IMR-90 (cell line): ENCODE results near the gene TM7SF2. TPM values are rescaled to one million over a fixed set of nuclear protein-coding genes. Genes with fewer than 3 reads are reported as not detected.

ENCODE experiments used
- ATAC-seq: fragments of 200-7000 bp; cut with Tn5 transposase; 2 replicates; pipeline ENCODE4 v1.9.1; 2020; ENCODE audit warnings: low read depth, mild to moderate bottlenecking, moderate library complexity
- BruUV-seq: library from RNA; stranded (reverse); fragments of 400-500 nt; replicated peaks from 2 replicates; lab custom pipeline; 2021; lab: Mats Ljungman, UMichigan
- CTCF ChIA-PET: fragments of 300-600 bp; formaldehyde crosslinking; extraction: SDS; loops from one replicate; lab custom pipeline; 2021; ENCODE audit warnings: antibody characterized with exemption; lab: Yijun Ruan, JAX
- POLR2A ChIA-PET: fragments of 300-600 bp; sonication (Branson Sonifier 250); formaldehyde crosslinking; loops from one replicate; lab custom pipeline; 2022; ENCODE audit warnings: antibody characterized with exemption; ENCODE audit not compliant: unreplicated experiment; lab: Charles Lee
- DNase-seq: peaks from one replicate; pipeline ENCODE4 v3.0.0; 2013
- H2AFZ ChIP-seq: replicated peaks from 2 replicates; pipeline ENCODE3; 2013; ENCODE audit warnings: low read length, mild to moderate bottlenecking; ENCODE audit not compliant: poor library complexity
- H2AK5ac ChIP-seq: 2 replicates; pipeline ENCODE4 v1.6.1; 2013; ENCODE audit warnings: low read depth, low read length, inconsistent platforms
- H2AK9ac ChIP-seq: replicated peaks from 2 replicates; pipeline ENCODE3; 2013; ENCODE audit warnings: mild to moderate bottlenecking, low read depth, low read length, moderate library complexity; ENCODE audit not compliant: poor library complexity
- H2BK120ac ChIP-seq: 2 replicates; pipeline ENCODE4 v1.6.1; 2013; ENCODE audit warnings: low read depth, low read length, inconsistent platforms
- H2BK15ac ChIP-seq: 3 replicates; pipeline ENCODE4 v1.6.1; 2013; ENCODE audit warnings: low read depth, low read length, inconsistent platforms
- H2BK20ac ChIP-seq: 2 replicates; pipeline ENCODE4 v1.6.1; 2013; ENCODE audit warnings: low read depth, mild to moderate bottlenecking, inconsistent platforms, low read length, moderate library complexity
- H2BK5ac ChIP-seq: 2 replicates; pipeline ENCODE4 v1.6.1; 2013; ENCODE audit warnings: mild to moderate bottlenecking, low read depth, low read length, inconsistent platforms; ENCODE audit not compliant: poor library complexity, severe bottlenecking
- H3K14ac ChIP-seq: replicated peaks from 2 replicates; pipeline ENCODE4 v1.6.1; 2013; ENCODE audit warnings: low read depth, low read length, inconsistent platforms
- H3K18ac ChIP-seq: 2 replicates; pipeline ENCODE4 v1.6.1; 2013; ENCODE audit warnings: low read depth, low read length, control low read depth
- H3K23ac ChIP-seq: 2 replicates; pipeline ENCODE4 v1.6.1; 2013; ENCODE audit warnings: low read depth, low read length, inconsistent platforms
- H3K27ac ChIP-seq: 2 replicates; pipeline ENCODE4 v1.5.1; 2013; ENCODE audit warnings: mild to moderate bottlenecking, control low read depth, low read length; ENCODE audit not compliant: insufficient read depth
- H3K27me3 ChIP-seq: 2 replicates; pipeline ENCODE4 v1.6.1; 2013; ENCODE audit warnings: low read length; ENCODE audit not compliant: control insufficient read depth, insufficient read depth
- H3K36me3 ChIP-seq: 2 replicates; pipeline ENCODE4 v1.6.1; 2013; ENCODE audit warnings: low read length, mixed read lengths; ENCODE audit not compliant: control insufficient read depth, insufficient read depth
- H3K4ac ChIP-seq: 2 replicates; pipeline ENCODE4 v1.6.1; 2013; ENCODE audit warnings: low read depth, low read length, inconsistent platforms
- H3K4me1 ChIP-seq: 2 replicates; pipeline ENCODE4 v1.6.1; 2013; ENCODE audit warnings: low read length, mixed read lengths; ENCODE audit not compliant: control insufficient read depth, insufficient read depth
- H3K4me2 ChIP-seq: 2 replicates; pipeline ENCODE4 v1.6.1; 2013; ENCODE audit warnings: low read depth, mild to moderate bottlenecking, control low read depth, low read length, moderate library complexity
- H3K4me3 ChIP-seq: 2 replicates; pipeline ENCODE4 v1.5.1; 2013; ENCODE audit warnings: low read depth, mild to moderate bottlenecking, control low read depth, low read length, moderate library complexity; ENCODE audit not compliant: insufficient read depth
- H3K56ac ChIP-seq: 2 replicates; pipeline ENCODE4 v1.6.1; 2013; ENCODE audit warnings: low read length, inconsistent platforms; ENCODE audit not compliant: insufficient read depth; ENCODE audit errors: extremely low read depth
- H3K79me1 ChIP-seq, 2 experiments: 2 replicates each; pipeline ENCODE4 v1.6.1; 2013; ENCODE audit warnings: low read length in 2 of 2, inconsistent platforms in 1 of 2, low read depth in 1 of 2
- H3K9ac ChIP-seq: 2 replicates; pipeline ENCODE4 v1.6.1; 2013; ENCODE audit warnings: low read depth, low read length, control low read depth
- H3K9me1 ChIP-seq: 2 replicates; pipeline ENCODE4 v1.6.1; 2013; ENCODE audit warnings: low read length, inconsistent platforms; ENCODE audit not compliant: insufficient read depth
- H3K9me3 ChIP-seq: 2 replicates; pipeline ENCODE4 v1.6.1; 2013; ENCODE audit warnings: low read length; ENCODE audit not compliant: control insufficient read depth, insufficient read depth
- H4K20me1 ChIP-seq: 2 replicates; pipeline ENCODE4 v1.6.1; 2013; ENCODE audit warnings: low read length, inconsistent platforms; ENCODE audit not compliant: insufficient read depth
- H4K5ac ChIP-seq: 2 replicates; pipeline ENCODE4 v1.6.1; 2013; ENCODE audit warnings: mild to moderate bottlenecking, low read depth, low read length, control low read depth
- H4K8ac ChIP-seq, 2 experiments: 2 replicates each; pipeline ENCODE4 v1.6.1; 2013; ENCODE audit warnings: low read depth in 2 of 2, low read length in 2 of 2, control low read depth in 1 of 2, inconsistent platforms in 1 of 2
- H4K91ac ChIP-seq: 2 replicates; pipeline ENCODE4 v1.6.1; 2013; ENCODE audit warnings: low read depth, low read length, inconsistent platforms; ENCODE audit not compliant: insufficient read depth
- BHLHE40 ChIP-seq: fragments of 150-350 bp; IDR thresholded peaks from 2 replicates; pipeline ENCODE4 v1.6.1; 2016; ENCODE audit warnings: mild to moderate bottlenecking, low read depth, low read length
- CEBPB ChIP-seq: IDR thresholded peaks from 2 replicates; pipeline ENCODE4 v1.6.1; 2012; ENCODE audit warnings: low read depth, low read length, improper control_type of control experiment
- CHD1 ChIP-seq: IDR thresholded peaks from 2 replicates; pipeline ENCODE4 v1.6.1; 2012; ENCODE audit warnings: low read depth, low read length, improper control_type of control experiment
- CTCF ChIP-seq: conservative IDR thresholded peaks from 2 replicates; pipeline ENCODE4 v1.5.1; 2012; ENCODE audit warnings: mild to moderate bottlenecking, low read depth, low read length, improper control_type of control experiment
- FOS ChIP-seq: fragments of 150-350 bp; IDR thresholded peaks from 2 replicates; pipeline ENCODE4 v1.6.1; 2016; ENCODE audit warnings: low read depth, low read length
- MAFK ChIP-seq: IDR thresholded peaks from 2 replicates; pipeline ENCODE4 v1.6.1; 2012; ENCODE audit warnings: low read depth, low read length, improper control_type of control experiment
- MAZ ChIP-seq: IDR thresholded peaks from 2 replicates; pipeline ENCODE4 v1.6.1; 2012; ENCODE audit warnings: low read depth, mild to moderate bottlenecking, low read length, improper control_type of control experiment, moderate library complexity, borderline replicate concordance
- MXI1 ChIP-seq: IDR thresholded peaks from 2 replicates; pipeline ENCODE4 v1.6.1; 2012; ENCODE audit warnings: low read depth, mild to moderate bottlenecking, low read length, moderate library complexity, borderline replicate concordance
- NFE2L2 ChIP-seq: fragments of 150-350 bp; IDR thresholded peaks from 2 replicates; pipeline ENCODE4 v1.6.1; 2016; ENCODE audit warnings: low read depth, mild to moderate bottlenecking, low read length
- POLR2A ChIP-seq: IDR thresholded peaks from 2 replicates; pipeline ENCODE4 v1.6.1; 2012; ENCODE audit warnings: mild to moderate bottlenecking, low read depth, low read length
- RAD21 ChIP-seq: IDR thresholded peaks from 2 replicates; pipeline ENCODE4 v1.6.1; 2012; ENCODE audit warnings: low read length, improper control_type of control experiment
- RCOR1 ChIP-seq: IDR thresholded peaks from 2 replicates; pipeline ENCODE4 v1.6.1; 2012; ENCODE audit warnings: mild to moderate bottlenecking, low read length, improper control_type of control experiment; ENCODE audit not compliant: insufficient replicate concordance
- RFX5 ChIP-seq: IDR thresholded peaks from 2 replicates; pipeline ENCODE4 v1.8.0; 2012; ENCODE audit warnings: low read depth, mild to moderate bottlenecking, low read length, moderate library complexity
- SMC3 ChIP-seq: fragments of 150-350 bp; IDR thresholded peaks from 2 replicates; pipeline ENCODE4 v1.6.1; 2016; ENCODE audit warnings: low read depth, mild to moderate bottlenecking, antibody characterized with exemption, low read length, moderate library complexity
- WGBS, 2 experiments: methylation state at CpG; one replicate each; pipeline versions ENCODE4 v1.1.5 to v1.1.7; 2013; ENCODE audit warnings: missing lambda C conversion rate in 2 of 2; ENCODE audit not compliant: insufficient read length in 1 of 2; ENCODE audit errors: extremely low coverage in 2 of 2; 5-methylcytosine and 5-hydroxymethylcytosine counted together
- dilution Hi-C: fragments of 300-500 bp; cut with HindIII; formaldehyde crosslinking; loops from one replicate; pipeline ENCODE4 v1.14.3; 2018; ENCODE audit warnings: low sequenced_read_pairs; ENCODE audit not compliant: unreplicated experiment
- in situ Hi-C: fragments of 300-500 bp; cut with MboI; formaldehyde crosslinking; loops from 3 replicates; pipeline ENCODE4 v1.14.3; 2019; ENCODE audit warnings: low sequenced_read_pairs, inconsistent platforms, mixed read lengths
- intact Hi-C: fragments of 100-400 bp; cut with micrococcal nuclease; formaldehyde crosslinking; loops from 2 replicates; pipeline ENCODE4 v1.10.0; 2022
- polyA plus RNA-seq, 3 experiments: library from polyadenylated mRNA; depleted of rRNA; stranded (reverse); fragments of >200 nt; gene quantifications; 2 replicates each; pipeline ENCODE4 v1.2.3, GENCODE V29; 2012; ENCODE audit warnings: low replicate concordance in 1 of 3
- total RNA-seq: library from RNA; depleted of rRNA; stranded (reverse); fragments of >200 nt; gene quantifications from 2 replicates; pipeline ENCODE4 v1.2.3, GENCODE V29; 2012
- TF ChIP-seq, protein P1 (sequence below): fragments of 150-350 bp; IDR thresholded peaks from 2 replicates; pipeline ENCODE4 v1.6.1; 2016; ENCODE audit warnings: low read depth, mild to moderate bottlenecking, low read length, moderate library complexity, borderline replicate concordance
- TF ChIP-seq, protein P2 (sequence below): fragments of 150-350 bp; IDR thresholded peaks from 2 replicates; pipeline ENCODE4 v1.6.1; 2017; ENCODE audit warnings: mild to moderate bottlenecking, antibody characterized with exemption, low read length, low read depth

Gene TM7SF2
- total and polyA plus RNA-seq, 2 of the 4 experiments (the other 2 are of a cell fraction) = 5.7 to 7.6 TPM

- Histone ChIP-seq H3K9ac (no peak overlapping the region), H4K20me1 (no peaks in the 10 kb centered on the region), H3K9me1 (no peaks in the 10 kb centered on the region; the same call in 1 of the 2 replicates), H2AK9ac (no peak overlapping the region), H2BK20ac (no peak overlapping the region), H3K23ac (no peak overlapping the region), H3K18ac (no peak overlapping the region), H3K79me1 (peaks cover 28 to 42% of the 10 kb centered on the region in 2 experiments), H3K4me1 (no peaks in the 10 kb centered on the region), H3K56ac (no peak overlapping the region), H2BK15ac (no peak overlapping the region), H4K5ac (no peak overlapping the region), H2AK5ac (no peak overlapping the region), H3K9me3 (no peaks in the 10 kb centered on the region), H2BK5ac (no peak overlapping the region), H4K91ac (no peak overlapping the region), H4K8ac (no peak overlapping the region), H3K36me3 (peaks cover 2% of the 10 kb centered on the region), H3K4ac (no peak overlapping the region), H2AFZ (no peak overlapping the region), H3K4me2 (no peak overlapping the region), H2BK120ac (no peak overlapping the region), H3K4me3 (no peak overlapping the region), H3K27me3 (no peaks in the 10 kb centered on the region), H3K14ac (no peak overlapping the region), H3K27ac (no peak overlapping the region)
- ChIA-PET POLR2A (no interaction called here), CTCF (no interaction called here)
- TF ChIP-seq NFE2L2 (no peak), RCOR1 (no peak), BHLHE40 (no peak), MAFK (no peak), MAZ (no peak), RAD21 (no peak), SMC3 (no peak), RFX5 (no peak), CHD1 (no peak), FOS (no peak), MXI1 (no peak), CTCF (no peak), POLR2A (no peak), CEBPB (no peak)
- TF ChIP-seq, protein P1, sequence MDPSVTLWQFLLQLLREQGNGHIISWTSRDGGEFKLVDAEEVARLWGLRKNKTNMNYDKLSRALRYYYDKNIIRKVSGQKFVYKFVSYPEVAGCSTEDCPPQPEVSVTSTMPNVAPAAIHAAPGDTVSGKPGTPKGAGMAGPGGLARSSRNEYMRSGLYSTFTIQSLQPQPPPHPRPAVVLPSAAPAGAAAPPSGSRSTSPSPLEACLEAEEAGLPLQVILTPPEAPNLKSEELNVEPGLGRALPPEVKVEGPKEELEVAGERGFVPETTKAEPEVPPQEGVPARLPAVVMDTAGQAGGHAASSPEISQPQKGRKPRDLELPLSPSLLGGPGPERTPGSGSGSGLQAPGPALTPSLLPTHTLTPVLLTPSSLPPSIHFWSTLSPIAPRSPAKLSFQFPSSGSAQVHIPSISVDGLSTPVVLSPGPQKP = no peak
- TF ChIP-seq, protein P2, sequence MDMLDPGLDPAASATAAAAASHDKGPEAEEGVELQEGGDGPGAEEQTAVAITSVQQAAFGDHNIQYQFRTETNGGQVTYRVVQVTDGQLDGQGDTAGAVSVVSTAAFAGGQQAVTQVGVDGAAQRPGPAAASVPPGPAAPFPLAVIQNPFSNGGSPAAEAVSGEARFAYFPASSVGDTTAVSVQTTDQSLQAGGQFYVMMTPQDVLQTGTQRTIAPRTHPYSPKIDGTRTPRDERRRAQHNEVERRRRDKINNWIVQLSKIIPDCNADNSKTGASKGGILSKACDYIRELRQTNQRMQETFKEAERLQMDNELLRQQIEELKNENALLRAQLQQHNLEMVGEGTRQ = no peak
- no TSS peak for BruUV-seq
- ATAC-seq (no peak), DNase-seq (peak; percentile 31)
- in situ Hi-C loops = no loop called here
- WGBS, 2 experiments = 100% methylated on average over 1 of the region's 4 CpGs; no CpG with 5 or more reads in 1 of the 2 experiments
- intact Hi-C loops = no loop called here
- dilution Hi-C loops = no loop called here
Observed at GRCh38 chr11:65077451-65077850, 34.2 kb upstream of the TM7SF2 start.
